BLaER1 treated with 17β-estradiol and CSF1 and Interleukin-3, amounts not matched to agents 10 nM and 100 nM (cell line): ENCODE results near the gene IL18.
A peak's percentile ranks its signal among the peaks of the same experiment; 100 is the strongest.

Source experiments
- H3K27ac ChIP-seq, 11 experiments: shearing (Covaris generic); formaldehyde crosslinking; 2 replicates each; pipeline ENCODE4 v1.8.1; 2022
- H3K27me3 ChIP-seq, 11 experiments: shearing (Covaris generic); formaldehyde crosslinking; 2 replicates each; pipeline ENCODE4 v1.8.1; 2022
- H3K36me3 ChIP-seq, 11 experiments: shearing (Covaris generic); formaldehyde crosslinking; 2 replicates each; pipeline ENCODE4 v1.8.1; 2022
- H3K4me1 ChIP-seq, 10 experiments: shearing (Covaris generic); formaldehyde crosslinking; 2 replicates each; pipeline ENCODE4 v1.8.1; 2022
- H3K4me2 ChIP-seq, 11 experiments: shearing (Covaris generic); formaldehyde crosslinking; 2 replicates each; pipeline ENCODE4 v1.8.1; 2022
- H3K4me3 ChIP-seq, 10 experiments: shearing (Covaris generic); formaldehyde crosslinking; 2 replicates each; pipeline ENCODE4 v1.8.1; 2022
- H3K9ac ChIP-seq, 11 experiments: shearing (Covaris generic); formaldehyde crosslinking; 2 replicates each; pipeline ENCODE4 v1.8.1; 2022
- H3K9me3 ChIP-seq, 11 experiments: shearing (Covaris generic); formaldehyde crosslinking; replicated peaks in 1 of 11; 2 replicates each; pipeline ENCODE4 v1.8.1; 2022
- H4K20me1 ChIP-seq, 11 experiments: shearing (Covaris generic); formaldehyde crosslinking; 2 replicates each; pipeline ENCODE4 v1.8.1; 2022
- Cebpa-rat ChIP-seq, 11 experiments: shearing (Covaris generic); IDR thresholded peaks; 2 replicates each; pipeline ENCODE4 v1.8.1; 2022

Gene IL18

DNA sequence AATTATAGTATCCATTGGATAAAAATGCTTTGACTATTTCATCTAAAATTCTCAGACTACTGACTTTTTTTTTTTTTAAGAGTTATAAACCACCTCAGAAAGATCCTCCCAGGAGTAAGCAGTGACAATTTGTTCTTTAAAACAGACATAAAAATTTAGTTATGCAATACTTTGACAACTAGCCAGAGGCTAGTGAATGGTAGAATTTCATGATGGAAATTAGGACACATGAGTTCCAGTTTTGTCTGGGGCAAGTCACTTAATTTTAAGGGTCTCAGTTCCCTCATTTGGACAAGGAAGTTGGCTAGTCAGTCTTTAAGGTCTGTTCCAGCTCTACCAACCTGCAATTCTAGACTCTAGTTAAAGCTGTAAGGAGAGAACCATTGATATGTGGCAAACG lies 2.9 kb downstream of the IL18 start:
- Histone ChIP-seq H3K27ac (no peak overlapping the region), H3K9me3 (no peaks in the 10 kb centered on the region), H3K4me2 (peak overlapping the region in 3 of 11 experiments; percentile 13 to 65 (median 14); a peak in 2 of 22 replicates), H3K36me3 (no peaks in the 10 kb centered on the region), H3K4me3 (no peak overlapping the region), H3K9ac (no peak overlapping the region), H3K27me3 (no peaks in the 10 kb centered on the region), H4K20me1 (no peaks in the 10 kb centered on the region), H3K4me1 (peaks cover 0 to 70% (median 5%) of the 10 kb centered on the region in 10 experiments; a peak in 11 of 20 replicates)
- TF ChIP-seq Cebpa-rat (IDR thresholded peaks at IDR 0.05): no peak

DNA sequence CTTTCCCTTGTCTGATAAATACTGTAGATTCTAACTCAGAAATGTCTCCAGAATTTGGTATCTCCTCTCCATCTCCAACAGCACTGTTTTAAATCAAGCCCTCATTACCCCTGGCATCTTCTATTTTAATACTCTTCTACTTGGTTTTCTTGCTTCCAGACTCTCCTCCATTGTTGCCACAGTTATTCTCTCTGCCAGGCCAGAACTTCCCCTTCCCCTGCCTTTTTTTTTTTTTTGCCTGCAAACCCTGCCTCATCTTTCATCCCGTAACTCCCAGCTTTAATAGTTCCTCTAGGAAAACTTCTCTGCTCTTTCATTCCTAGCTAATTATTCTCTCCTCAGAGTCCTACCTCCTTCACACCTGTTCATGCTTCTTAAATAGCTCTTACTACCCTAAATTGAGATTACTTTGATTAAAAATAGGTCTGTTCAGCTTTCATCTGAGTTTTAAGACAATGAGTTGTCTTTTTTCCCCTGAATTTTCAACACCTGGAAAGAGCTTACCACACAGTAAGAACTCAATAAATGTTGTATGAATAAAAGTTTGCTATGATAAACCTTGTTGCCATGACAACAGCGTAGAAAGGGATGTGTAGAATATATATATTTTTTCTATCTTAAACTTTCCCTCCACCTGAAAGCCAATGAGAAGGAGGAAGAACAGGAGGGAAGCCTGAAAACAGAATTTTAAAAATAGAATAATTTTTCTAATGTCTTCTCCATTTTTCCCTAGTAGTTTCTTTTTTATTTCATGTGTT lies 3.6 kb downstream of the IL18 start:
- H3K4me3 ChIP-seq: no peak overlapping the region
- H3K27ac ChIP-seq: peak overlapping the region in 5 of 11 experiments; percentile 22 to 72 (median 67); a peak in 8 of 22 replicates

DNA sequence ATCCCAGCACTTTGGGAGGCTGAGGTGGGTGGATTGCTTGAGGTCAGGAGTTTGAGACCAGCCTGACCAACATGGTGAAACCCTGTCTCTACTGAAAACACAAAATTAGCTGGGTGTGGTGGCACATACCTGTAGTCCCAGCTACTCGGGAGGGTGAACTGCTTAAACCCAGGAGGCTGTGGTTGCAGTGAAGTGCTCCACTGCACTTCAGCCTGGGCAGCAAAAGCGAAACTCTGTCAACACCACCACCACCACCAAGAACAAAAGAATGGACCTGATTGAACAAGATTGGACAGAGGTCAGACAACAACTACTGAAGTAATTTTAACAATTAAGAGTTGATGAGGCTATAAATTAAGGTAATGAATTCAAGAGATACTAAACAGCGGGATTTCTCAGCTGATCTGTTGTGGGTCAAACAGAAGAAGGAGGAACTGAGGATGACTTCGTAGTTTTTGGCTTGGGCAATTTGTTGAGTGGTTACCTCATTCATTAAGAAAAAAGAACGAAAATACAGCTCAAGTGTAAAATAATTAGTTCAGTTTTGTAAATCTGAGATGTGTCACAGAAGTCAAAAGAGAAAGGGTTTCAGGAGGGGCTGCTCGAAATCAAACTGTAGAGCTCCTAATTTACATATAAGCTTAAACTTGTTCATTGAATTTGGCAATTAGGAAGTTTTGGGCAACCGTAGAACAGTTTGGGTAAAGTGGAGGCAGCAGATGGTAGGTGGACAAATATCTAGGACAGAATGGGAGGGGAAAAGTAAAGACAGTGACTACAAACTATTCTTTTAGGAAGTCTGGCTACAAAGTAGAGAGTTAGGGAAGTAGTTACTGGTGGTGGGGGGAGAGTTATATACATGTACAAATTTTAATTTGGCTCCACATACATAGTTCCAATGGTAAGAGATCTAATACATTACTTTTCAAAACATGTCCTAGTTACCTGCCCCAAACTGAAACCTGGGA lies 4.5 kb downstream of the IL18 start:
- TF ChIP-seq Cebpa-rat (IDR thresholded peaks at IDR 0.05): no peak
- H4K20me1 ChIP-seq: no peaks in the 10 kb centered on the region
- peak overlapping the region in 5 of 11 experiments; percentile 36 to 65 (median 59); a peak in 10 of 22 replicates for H3K4me2 ChIP-seq
- H3K4me3 ChIP-seq: no peak overlapping the region
- peak overlapping the region in 2 of 11 experiments; percentile 31 to 38; a peak in 2 of 22 replicates for H3K9ac ChIP-seq
- H3K27me3 ChIP-seq: no peaks in the 10 kb centered on the region
- H3K9me3 ChIP-seq: no peaks in the 10 kb centered on the region
- H3K4me1 ChIP-seq: peaks cover 0 to 59% (median 5%) of the 10 kb centered on the region in 10 experiments; a peak in 11 of 20 replicates
- peak overlapping the region in 6 of 11 experiments; percentile 22 to 72 (median 60); a peak in 10 of 22 replicates for H3K27ac ChIP-seq
- H3K36me3 ChIP-seq: no peaks in the 10 kb centered on the region

More for the DNA sequence above, 3.6 kb downstream of the IL18 start:
- H3K9me3 ChIP-seq: no peaks in the 10 kb centered on the region
- H4K20me1 ChIP-seq: no peaks in the 10 kb centered on the region
- H3K4me2 ChIP-seq: peak overlapping the region in 5 of 11 experiments; percentile 10 to 65 (median 59); a peak in 8 of 22 replicates
- H3K9ac ChIP-seq: peak overlapping the region in 2 of 11 experiments; percentile 31 to 38; a peak in 1 of 22 replicates
- TF ChIP-seq Cebpa-rat (IDR thresholded peaks at IDR 0.05): no peak
- H3K36me3 ChIP-seq: no peaks in the 10 kb centered on the region
- no peaks in the 10 kb centered on the region for H3K27me3 ChIP-seq
- peaks cover 0 to 67% (median 5%) of the 10 kb centered on the region in 10 experiments; a peak in 11 of 20 replicates for H3K4me1 ChIP-seq

DNA sequence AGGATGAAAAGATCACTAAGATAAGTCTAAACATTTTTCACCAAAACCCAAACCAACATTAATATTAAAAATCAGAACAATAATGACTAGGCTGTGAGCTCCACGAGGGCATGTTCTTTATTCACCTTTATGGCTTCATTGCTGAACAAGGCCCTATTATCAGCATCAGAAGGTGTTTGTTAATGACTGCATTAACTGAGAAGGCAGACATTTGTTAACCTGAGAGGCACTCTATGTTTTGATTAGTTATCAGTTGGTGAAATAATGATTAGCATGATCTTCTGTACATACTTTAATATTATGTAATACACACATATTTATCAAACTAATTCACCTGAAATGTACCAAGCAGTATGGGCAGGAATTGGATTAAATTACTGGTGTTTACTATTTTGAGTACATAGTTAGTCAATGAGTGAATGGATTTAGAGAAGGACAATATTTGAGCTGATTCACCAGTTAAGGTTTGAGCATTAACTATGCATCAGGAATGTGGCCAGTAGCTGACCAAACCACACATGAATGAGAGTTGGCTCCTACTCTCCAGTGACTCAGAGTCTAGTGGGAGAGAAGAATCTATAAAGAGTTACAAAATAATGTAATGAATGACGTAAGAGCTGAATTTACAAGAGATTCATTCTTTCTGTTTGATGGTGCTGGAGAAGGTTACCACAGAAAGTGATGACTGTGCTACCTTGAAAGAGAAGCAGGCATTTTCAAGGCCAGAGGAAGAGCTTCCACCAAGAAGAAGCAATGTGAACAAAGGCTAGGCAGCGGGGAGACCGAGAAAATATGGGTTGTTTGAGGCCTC lies 6.7 kb downstream of the IL18 start:
- Histone ChIP-seq H3K27me3 (no peaks in the 10 kb centered on the region), H3K4me1 (peaks cover 0 to 56% (median 5%) of the 10 kb centered on the region in 10 experiments; a peak in 11 of 20 replicates), H4K20me1 (no peaks in the 10 kb centered on the region), H3K9ac (no peak overlapping the region), H3K4me3 (no peak overlapping the region), H3K4me2 (peak overlapping the region in 3 of 11 experiments; percentile 51 to 61 (median 60); a peak in 6 of 22 replicates), H3K36me3 (no peaks in the 10 kb centered on the region), H3K9me3 (no peaks in the 10 kb centered on the region), H3K27ac (peak overlapping the region in 4 of 11 experiments; percentile 21 to 59 (median 44); a peak in 6 of 22 replicates)
- 0 out of 22 replicates have a peak, but pooled peaks of 1 of the 11 experiments have one; percentile 26 for TF ChIP-seq Cebpa-rat (IDR thresholded peaks at IDR 0.05)

DNA sequence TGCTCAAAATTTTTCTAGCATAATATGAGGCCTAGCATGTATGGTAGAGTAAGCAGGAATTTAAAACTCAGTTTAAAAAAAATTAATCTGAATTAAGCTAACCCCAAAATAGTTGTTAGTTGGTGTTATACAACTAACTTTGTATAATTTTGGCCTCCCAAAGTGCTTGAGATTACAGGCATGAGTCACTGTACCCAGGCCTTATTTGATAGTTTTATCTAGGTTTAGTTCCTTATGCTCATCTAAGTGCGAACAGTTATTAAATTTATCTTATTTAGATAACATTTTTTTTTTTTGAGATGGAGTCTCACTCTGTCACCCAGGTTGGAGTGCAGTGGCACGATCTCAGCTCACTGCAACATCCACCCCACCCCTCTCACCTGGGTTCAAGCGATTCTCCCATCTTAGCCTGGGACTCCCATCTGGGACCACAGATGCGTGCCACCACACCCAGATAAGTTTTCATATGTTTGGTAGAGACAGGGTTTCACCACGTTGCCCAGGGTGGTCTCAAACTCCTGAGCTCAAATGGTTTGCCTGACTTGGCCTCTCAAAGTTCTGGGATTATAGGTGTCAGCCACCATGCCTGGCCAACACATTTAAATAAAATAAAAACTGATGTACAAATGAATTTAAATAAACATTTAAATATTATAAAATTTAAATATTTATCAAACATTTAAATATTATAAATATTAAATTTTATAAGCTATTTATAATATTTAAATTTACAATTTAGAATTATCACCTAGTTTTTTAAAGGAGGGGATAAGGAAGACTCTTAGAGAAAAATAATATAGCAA lies 7.5 kb downstream of the IL18 start:
- H3K9ac ChIP-seq: no peak overlapping the region
- no peak overlapping the region for H3K4me3 ChIP-seq
- H3K9me3 ChIP-seq: no peaks in the 10 kb centered on the region
- peaks cover 0 to 54% (median 5%) of the 10 kb centered on the region in 10 experiments; a peak in 11 of 20 replicates for H3K4me1 ChIP-seq
- H3K27ac ChIP-seq: 0 out of 22 replicates have a peak overlapping the region, but pooled peaks of 1 of the 11 experiments have one; percentile 59
- H3K4me2 ChIP-seq: peak overlapping the region in 2 of 11 experiments; percentile 51 to 61; a peak in 5 of 22 replicates
- no peak for TF ChIP-seq Cebpa-rat (IDR thresholded peaks at IDR 0.05)
- no peaks in the 10 kb centered on the region for H3K36me3 ChIP-seq
- H4K20me1 ChIP-seq: no peaks in the 10 kb centered on the region
- H3K27me3 ChIP-seq: no peaks in the 10 kb centered on the region

DNA sequence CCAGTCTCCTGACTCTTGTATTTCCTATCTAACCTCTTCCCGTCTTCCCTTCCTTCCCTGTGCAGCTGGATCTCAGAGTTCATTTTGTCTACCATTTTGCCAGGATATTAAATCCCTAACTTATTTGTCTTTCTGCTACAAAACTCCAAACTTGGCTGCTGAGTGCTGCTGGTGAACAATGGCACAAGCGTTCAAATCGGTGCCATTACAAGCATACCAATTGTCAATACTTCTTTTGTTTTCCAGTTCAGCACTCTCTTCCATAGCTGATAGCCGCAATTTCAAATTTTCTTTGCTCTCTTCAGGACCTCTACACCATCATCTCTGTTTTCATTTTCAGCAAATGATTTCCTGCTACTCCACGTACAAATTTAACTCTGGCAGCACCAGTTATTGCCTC lies 13.4 kb downstream of the IL18 start:
- Histone ChIP-seq H4K20me1 (no peaks in the 10 kb centered on the region), H3K36me3 (no peaks in the 10 kb centered on the region), H3K27me3 (no peaks in the 10 kb centered on the region), H3K4me2 (peak overlapping the region in 5 of 11 experiments; percentile 2 to 20 (median 10); a peak in 3 of 22 replicates), H3K9ac (no peak overlapping the region), H3K4me3 (no peak overlapping the region), H3K27ac (no peak overlapping the region), H3K4me1 (peaks cover 0 to 7% (median 1%) of the 10 kb centered on the region in 10 experiments; a peak in 1 of 20 replicates), H3K9me3 (no peaks in the 10 kb centered on the region)
- TF ChIP-seq Cebpa-rat (IDR thresholded peaks at IDR 0.05): no peak

DNA sequence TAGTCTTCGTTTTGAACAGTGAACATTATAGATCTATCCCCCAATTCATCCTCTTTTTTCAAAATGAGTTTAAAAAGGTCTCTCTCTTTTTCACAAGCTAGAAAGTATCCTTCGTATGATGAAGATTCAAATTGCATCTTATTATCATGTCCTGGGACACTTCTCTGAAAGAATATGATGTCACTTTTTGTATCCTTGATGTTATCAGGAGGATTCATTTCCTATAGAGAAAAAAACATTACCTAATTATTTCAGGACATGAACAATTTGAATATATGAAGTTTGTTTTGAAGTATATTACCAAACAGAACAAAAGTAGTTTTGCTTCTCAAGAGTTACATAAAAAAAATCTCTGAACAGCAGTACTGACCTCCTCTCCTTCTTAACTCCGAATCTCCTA lies 20.3 kb downstream of the IL18 start:
- Histone ChIP-seq H3K36me3 (peaks cover 0 to 6% (median 0%) of the 10 kb centered on the region in 11 experiments; a peak in 1 of 22 replicates), H3K9me3 (peaks cover 6 to 16% (median 10%) of the 10 kb centered on the region in 11 experiments; a peak in 21 of 22 replicates), H3K27ac (no peak overlapping the region), H3K9ac (no peak overlapping the region), H3K4me3 (no peak overlapping the region), H3K4me2 (no peak overlapping the region), H4K20me1 (no peaks in the 10 kb centered on the region), H3K4me1 (peaks cover 0 to 15% (median 8%) of the 10 kb centered on the region in 10 experiments; a peak in 10 of 20 replicates), H3K27me3 (no peaks in the 10 kb centered on the region)
- no peak for TF ChIP-seq Cebpa-rat (IDR thresholded peaks at IDR 0.05)
